Loucy (cell line): ENCODE results near the gene ZBTB38.

Source experiments
- CTCF ChIP-seq: fragments of 200-600 bp; sonication (generic); conservative IDR thresholded peaks from 2 replicates; pipeline ENCODE4 v1.5.1; 2014; ENCODE audit warnings: mild to moderate bottlenecking, antibody characterized with exemption, low read length
- EZH2phosphoT487 ChIP-seq: fragments of 200-600 bp; IDR thresholded peaks from 2 replicates; pipeline ENCODE4 v1.6.1; 2018; ENCODE audit warnings: antibody characterized with exemption, mild to moderate bottlenecking, moderate library complexity, borderline replicate concordance

GRCh38 chr3:141372656-141373055 is 4.4 kb downstream of the ZBTB38 start:
- TF ChIP-seq CTCF: no peak
- no peak for TF ChIP-seq EZH2phosphoT487
